Left renal pelvis (tissue), 4 donors: ENCODE data around the gene EFNB3. TPM values are rescaled to one million over a fixed set of nuclear protein-coding genes. Genes with fewer than 3 reads are reported as not detected.

Experiments used
- DNase-seq, 4 donors: peaks; one replicate each; pipeline ENCODE4 v3.0.0-alpha.2; 2013; ENCODE audit warnings: low read depth in 4 of 4, low spot score in 3 of 4
- polyA plus RNA-seq, 4 donors: library from polyadenylated mRNA; unstranded; fragments of 120-200 nt; gene quantifications; one replicate each; pipeline ENCODE4 v1.2.1, GENCODE V29; 2013; ENCODE audit not compliant: insufficient read length in 4 of 4

EFNB3 gene
- polyA plus RNA-seq, 4 donors, result 19.8 to 32.6 (median 23.4) TPM

DNA sequence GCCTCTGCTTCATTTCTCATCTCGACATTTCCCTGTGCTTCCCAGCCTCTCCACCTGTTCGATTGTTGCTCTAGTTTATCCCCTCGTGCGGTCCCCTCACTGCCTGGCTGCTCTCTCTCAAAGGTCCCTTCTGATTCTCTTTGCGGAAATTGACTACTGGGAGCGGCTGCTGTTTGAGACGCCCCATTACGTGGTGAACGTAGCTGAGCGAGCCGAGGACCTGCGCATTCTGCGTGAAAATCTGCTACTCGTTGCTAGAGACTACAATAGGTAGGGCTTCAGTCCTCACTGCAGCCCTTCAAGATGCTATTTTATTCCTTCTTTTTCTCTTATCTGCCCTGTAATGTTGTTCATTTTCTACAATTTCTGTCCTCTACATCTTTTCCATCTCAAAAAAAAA lies 52.0 kb downstream of the EFNB3 start:
- no peak for DNase-seq

Other genes with a start within 250 kb of the EFNB3 start
- 10 to 100 TPM; 36.1 to 46.1 (median 43.4) TPM for gene ZBTB4, start 225.6 kb upstream of the EFNB3 start, polyA plus RNA-seq
- gene SLC35G6, start 223.8 kb upstream of the EFNB3 start, polyA plus RNA-seq, result under 1 TPM in 2 of 4 donors, not detected in 2; 0.12 to 0.46 TPM
- 100 to 1,000 TPM; 105 to 159 (median 123) TPM for gene POLR2A, start 220.8 kb upstream of the EFNB3 start, polyA plus RNA-seq
- gene TNFSF12, start 156.1 kb upstream of the EFNB3 start, polyA plus RNA-seq, result 10 to 100 TPM; 20.3 to 43.5 (median 25.8) TPM
- gene TNFSF13, start 146.5 kb upstream of the EFNB3 start, polyA plus RNA-seq, result 10 to 100 TPM in 3 of 4 donors, 1 to 10 TPM in 1; 7.1 to 15.7 (median 12.7) TPM
- 10 to 100 TPM; 57.4 to 83.0 (median 73.6) TPM for gene SENP3, start 143.3 kb upstream of the EFNB3 start, polyA plus RNA-seq
- 10 to 100 TPM; 32.3 to 70.7 (median 54.9) TPM for gene CD68, start 125.6 kb upstream of the EFNB3 start, polyA plus RNA-seq
- 100 to 1,000 TPM in 3 of 4 donors, 10 to 100 TPM in 1; 75.1 to 114 (median 112) TPM for gene MPDU1, start 121.3 kb upstream of the EFNB3 start, polyA plus RNA-seq
- 10 to 100 TPM in 1 of 4 donors, 1 to 10 TPM in 3; 2.5 to 10.5 (median 3.6) TPM for gene SOX15, start 115.1 kb upstream of the EFNB3 start, polyA plus RNA-seq
- 10 to 100 TPM; 42.8 to 55.0 (median 45.2) TPM for gene FXR2, start 90.3 kb upstream of the EFNB3 start, polyA plus RNA-seq
- gene SAT2, start 77.4 kb upstream of the EFNB3 start, polyA plus RNA-seq, result 100 to 1,000 TPM in 3 of 4 donors, 10 to 100 TPM in 1; 86.6 to 152 (median 114) TPM
- gene SHBG, start 75.1 kb upstream of the EFNB3 start, polyA plus RNA-seq, result 1 to 10 TPM; 2.3 to 5.1 (median 4.0) TPM
- gene ATP1B2, start 54.3 kb upstream of the EFNB3 start, polyA plus RNA-seq, result 10 to 100 TPM; 18.3 to 27.3 (median 20.5) TPM
- gene TP53, start 17.7 kb upstream of the EFNB3 start, polyA plus RNA-seq, result 10 to 100 TPM; 45.1 to 75.9 (median 70.2) TPM
- 10 to 100 TPM in 3 of 4 donors, 1 to 10 TPM in 1; 9.0 to 17.0 (median 12.8) TPM for gene WRAP53, start 16.7 kb upstream of the EFNB3 start, polyA plus RNA-seq
- gene DNAH2, start 12.5 kb downstream of the EFNB3 start, polyA plus RNA-seq, result under 1 TPM; 0.29 to 0.49 (median 0.38) TPM
- gene KDM6B, start 129.0 kb downstream of the EFNB3 start, polyA plus RNA-seq, result 10 to 100 TPM; 18.4 to 30.7 (median 23.3) TPM
- gene TMEM88, start 149.9 kb downstream of the EFNB3 start, polyA plus RNA-seq, result 10 to 100 TPM; 13.4 to 26.9 (median 24.7) TPM
- 100 to 1,000 TPM in 1 of 4 donors, 10 to 100 TPM in 3; 60.5 to 133 (median 65.9) TPM for gene NAA38, start 152.4 kb downstream of the EFNB3 start, polyA plus RNA-seq
- gene CYB5D1, start 152.8 kb downstream of the EFNB3 start, polyA plus RNA-seq, result 10 to 100 TPM; 10.6 to 28.9 (median 24.4) TPM
- 100 to 1,000 TPM; 146 to 213 (median 186) TPM for gene CHD3, start 183.6 kb downstream of the EFNB3 start, polyA plus RNA-seq
- gene RNF227, start 211.1 kb downstream of the EFNB3 start, polyA plus RNA-seq, result 1 to 10 TPM; 3.9 to 6.4 (median 4.9) TPM
- 10 to 100 TPM in 3 of 4 donors, 1 to 10 TPM in 1; 9.6 to 28.0 (median 15.3) TPM for gene KCNAB3, start 224.7 kb downstream of the EFNB3 start, polyA plus RNA-seq
- 100 to 1,000 TPM in 3 of 4 donors, 10 to 100 TPM in 1; 90.8 to 137 (median 132) TPM for gene TRAPPC1, start 226.7 kb downstream of the EFNB3 start, polyA plus RNA-seq
- 10 to 100 TPM; 44.2 to 67.3 (median 54.4) TPM for gene CNTROB, start 227.0 kb downstream of the EFNB3 start, polyA plus RNA-seq